ENCODE results near the gene TNKS1BP1. TPM values are rescaled to one million over a fixed set of nuclear protein-coding genes. Genes with fewer than 3 reads are reported as not detected.

Gene TNKS1BP1
- total and polyA plus RNA-seq, 4 donors = 28.3 to 67.1 (median 47.0) TPM

- H3K9ac ChIP-seq (ENCODE audit: low read depth in 1 of 2, low read length in 2 of 2) = no peak overlapping the region
- peaks cover 22 to 43% (median 36%) of the 10 kb centered on the region in 4 donors for H3K36me3 ChIP-seq (ENCODE audit: control insufficient read depth in 4 of 4, insufficient read depth in 3 of 4, low read depth in 1 of 4, low read length in 3 of 4)
- H3K27ac ChIP-seq (ENCODE audit: low read depth in 1 of 2, low read length in 2 of 2) = no peak overlapping the region
- H3K4me3 ChIP-seq (ENCODE audit: low read depth in 1 of 3, low read length in 3 of 3) = no peak overlapping the region
- H3K9me3 ChIP-seq (ENCODE audit: control insufficient read depth in 4 of 4, low read length in 3 of 4) = peaks cover 0 to 7% (median 5%) of the 10 kb centered on the region in 4 donors
- TF ChIP-seq HNF4A (conservative IDR thresholded peaks at IDR 0.05) (no peak), TAF1 (conservative IDR thresholded peaks at IDR 0.05) (no peak), RAD21 (IDR thresholded peaks at IDR 0.05) (no peak), CTCF (IDR thresholded peaks at IDR 0.05; ENCODE audit: low read depth, low read length, missing input control) (no peak), JUND (IDR thresholded peaks at IDR 0.05) (no peak), FOXA2 (IDR thresholded peaks at IDR 0.05) (no peak), SP1 (IDR thresholded peaks at IDR 0.05) (no peak), HNF4G (IDR thresholded peaks at IDR 0.05) (no peak), GABPA (IDR thresholded peaks at IDR 0.05 in 1 of 2, conservative IDR thresholded peaks at IDR 0.05 in 1 of 2) (no peak), ZBTB33 (IDR thresholded peaks at IDR 0.05) (no peak), RXRA (IDR thresholded peaks at IDR 0.05) (no peak), EGR1 (IDR thresholded peaks at IDR 0.05; ENCODE audit: low read depth in 2 of 2) (no peak)
- TF ChIP-seq, protein P1, sequence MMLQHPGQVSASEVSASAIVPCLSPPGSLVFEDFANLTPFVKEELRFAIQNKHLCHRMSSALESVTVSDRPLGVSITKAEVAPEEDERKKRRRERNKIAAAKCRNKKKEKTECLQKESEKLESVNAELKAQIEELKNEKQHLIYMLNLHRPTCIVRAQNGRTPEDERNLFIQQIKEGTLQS (IDR thresholded peaks at IDR 0.05) = no peak
- H3K4me1 ChIP-seq (ENCODE audit: control insufficient read depth in 4 of 4, insufficient read depth in 4 of 4, low read length in 3 of 4) = peaks cover 17 to 35% (median 26%) of the 10 kb centered on the region in 4 donors
- no peaks in the 10 kb centered on the region for H3K27me3 ChIP-seq (ENCODE audit: control insufficient read depth in 4 of 4, insufficient read depth in 4 of 4, low read length in 3 of 4)
- no peak for DNase-seq (ENCODE audit: low spot score)
- 88% methylated on average over 17 of the region's 17 CpGs for WGBS
These were observed 21.3 kb downstream of the TNKS1BP1 start for GRCh38 chr11:57303280-57303989.

- 97% methylated on average over 15 of the region's 15 CpGs for WGBS
- peaks cover 11 to 25% (median 18%) of the 10 kb centered on the region in 4 donors for H3K4me1 ChIP-seq (ENCODE audit: control insufficient read depth in 4 of 4, insufficient read depth in 4 of 4, low read length in 3 of 4)
- H3K9me3 ChIP-seq (ENCODE audit: control insufficient read depth in 4 of 4, low read length in 3 of 4) = peaks cover 0 to 7% (median 5%) of the 10 kb centered on the region in 4 donors
- no peaks in the 10 kb centered on the region for H3K27me3 ChIP-seq (ENCODE audit: control insufficient read depth in 4 of 4, insufficient read depth in 4 of 4, low read length in 3 of 4)
- TF ChIP-seq SP1 (IDR thresholded peaks at IDR 0.05) (no peak), MAX (IDR thresholded peaks at IDR 0.05) (no peak), CTCF (IDR thresholded peaks at IDR 0.05; ENCODE audit: low read depth, low read length, missing input control) (no peak), NR2F2 (IDR thresholded peaks at IDR 0.05) (no peak)
- no peak overlapping the region for H3K9ac ChIP-seq (ENCODE audit: low read depth in 1 of 2, low read length in 2 of 2)
- H3K27ac ChIP-seq (ENCODE audit: low read depth in 1 of 2, low read length in 2 of 2) = no peak overlapping the region
- no peak overlapping the region for H3K4me3 ChIP-seq (ENCODE audit: low read depth in 1 of 3, low read length in 3 of 3)
- peaks cover 22 to 47% (median 40%) of the 10 kb centered on the region in 4 donors for H3K36me3 ChIP-seq (ENCODE audit: control insufficient read depth in 4 of 4, insufficient read depth in 3 of 4, low read depth in 1 of 4, low read length in 3 of 4)
- DNase-seq (ENCODE audit: low spot score) = no peak
These were observed 22.3 kb downstream of the TNKS1BP1 start for GRCh38 chr11:57302489-57302888.

Measured in liver (tissue), 9 donors.